Measurements from ENCODE around the gene SCNN1A.
"Not testable (repeated sequence)": the region's sequence is repeated elsewhere in the genome, so short reads cannot be mapped to it uniquely, and the experiment has no call there.

SCNN1A gene

DNA sequence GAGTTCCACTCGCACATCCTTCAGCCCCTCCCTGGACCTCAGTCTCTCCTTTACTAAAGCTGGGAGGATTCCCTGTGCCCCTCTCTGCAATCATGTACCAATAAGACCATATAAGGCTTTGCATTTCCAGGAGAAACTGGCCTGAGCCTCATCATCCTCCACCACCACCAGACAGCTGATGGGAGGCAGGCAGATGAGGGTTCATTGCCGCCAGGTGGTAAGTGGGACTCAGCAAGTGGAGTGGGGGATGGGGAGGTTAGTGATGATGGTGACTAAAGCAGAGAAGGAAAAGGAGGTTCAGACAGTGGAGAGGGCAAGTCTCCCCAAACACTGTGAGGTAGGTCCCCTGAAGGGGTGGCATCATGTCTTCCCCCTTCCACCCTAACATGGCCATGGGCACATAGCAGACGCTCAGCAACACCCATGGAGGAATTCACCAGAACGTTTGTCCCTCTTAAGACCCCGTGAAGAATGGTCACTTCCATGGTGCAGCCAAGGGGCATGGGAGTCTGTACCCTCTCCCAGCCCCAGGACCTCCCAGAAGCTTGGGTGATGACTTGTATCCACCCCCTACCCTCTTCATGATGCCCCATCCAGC, 29.0 kb downstream of the SCNN1A start:
- no peak for DNase-seq

DNA sequence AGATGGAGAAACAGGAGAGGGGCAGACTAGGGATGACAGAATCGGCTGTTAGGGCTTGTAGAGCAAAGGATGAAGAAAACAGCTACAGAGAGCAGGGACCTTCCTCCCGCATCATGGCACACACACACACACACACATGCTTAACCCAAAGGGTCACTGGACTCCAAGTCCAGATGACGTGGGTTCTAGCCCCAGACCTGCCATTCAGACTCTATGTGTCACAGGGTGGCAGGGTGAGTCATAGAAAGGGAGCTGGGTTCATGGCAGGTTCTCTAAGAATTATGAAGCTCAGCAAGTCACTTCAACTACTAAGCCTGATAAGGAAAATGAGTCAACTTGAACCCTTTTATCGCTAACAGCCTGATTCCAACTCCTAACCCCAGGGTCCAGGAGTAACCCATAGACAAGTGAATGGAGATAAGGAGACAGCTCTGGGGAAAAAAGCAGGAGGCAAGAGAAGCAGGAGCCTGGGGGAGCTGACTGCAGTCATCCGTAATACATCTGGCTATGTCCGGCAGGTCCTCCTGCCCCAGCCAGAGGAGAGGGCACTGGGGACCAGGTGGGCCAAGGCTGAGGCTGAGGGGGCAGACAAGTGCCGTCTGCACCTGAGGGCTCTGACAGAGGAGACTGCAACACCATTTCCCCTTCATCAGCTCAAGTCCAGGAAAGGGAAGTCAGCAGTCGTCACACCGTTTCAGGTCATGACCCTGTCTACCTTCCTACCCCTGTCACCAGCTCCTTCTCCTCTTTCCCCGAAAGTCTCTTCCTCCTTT, 29.9 kb downstream of the SCNN1A start:
- DNase-seq = peak; percentile 57

DNA sequence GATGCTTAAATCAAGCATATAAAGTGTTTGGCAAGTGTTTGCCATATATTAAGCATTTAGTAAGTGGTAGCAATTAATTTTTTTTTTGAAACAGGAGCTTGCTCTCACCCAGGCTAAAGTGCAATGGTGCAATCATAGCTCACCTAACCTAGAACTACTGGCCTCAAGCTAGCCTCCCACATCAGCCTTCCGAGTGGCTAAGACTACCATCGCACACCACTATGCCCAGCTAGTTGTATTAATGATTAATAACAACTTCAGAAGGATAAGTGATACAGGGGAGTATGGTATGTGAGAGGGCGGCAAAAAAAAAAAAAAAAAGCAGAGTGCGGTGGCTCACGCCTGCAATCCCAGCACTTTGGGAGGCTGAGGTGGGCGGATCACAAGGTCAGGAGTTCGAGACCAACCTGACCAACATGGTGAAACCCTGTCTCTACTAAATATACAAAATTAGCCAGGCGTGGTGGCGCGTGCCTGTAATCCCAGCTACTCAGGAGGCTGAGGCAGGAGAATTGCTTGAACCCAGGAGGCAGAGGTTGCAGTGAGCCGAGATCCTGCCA, 31.2 kb downstream of the SCNN1A start:
- not testable (repeated sequence) for DNase-seq

DNA sequence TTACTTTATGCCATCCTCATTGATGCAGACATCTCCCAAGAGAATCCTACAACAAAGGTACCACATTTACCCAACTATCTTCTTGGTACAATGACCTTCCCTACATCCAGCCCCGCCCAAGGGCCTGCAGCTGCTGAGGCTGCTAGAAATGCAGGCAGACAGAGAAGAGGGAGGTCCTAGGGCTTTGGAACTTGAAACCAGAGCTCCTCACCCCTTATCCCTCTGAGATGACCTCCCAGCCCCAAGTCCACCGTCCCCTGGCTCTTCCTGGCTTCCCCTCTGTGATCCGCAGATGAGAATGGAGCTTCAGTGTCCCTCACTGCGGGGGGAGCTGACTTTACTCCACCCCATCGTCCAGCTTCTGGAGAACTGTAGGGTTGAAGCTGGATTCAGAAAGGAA, 31.8 kb downstream of the SCNN1A start:
- no peak for DNase-seq

DNA sequence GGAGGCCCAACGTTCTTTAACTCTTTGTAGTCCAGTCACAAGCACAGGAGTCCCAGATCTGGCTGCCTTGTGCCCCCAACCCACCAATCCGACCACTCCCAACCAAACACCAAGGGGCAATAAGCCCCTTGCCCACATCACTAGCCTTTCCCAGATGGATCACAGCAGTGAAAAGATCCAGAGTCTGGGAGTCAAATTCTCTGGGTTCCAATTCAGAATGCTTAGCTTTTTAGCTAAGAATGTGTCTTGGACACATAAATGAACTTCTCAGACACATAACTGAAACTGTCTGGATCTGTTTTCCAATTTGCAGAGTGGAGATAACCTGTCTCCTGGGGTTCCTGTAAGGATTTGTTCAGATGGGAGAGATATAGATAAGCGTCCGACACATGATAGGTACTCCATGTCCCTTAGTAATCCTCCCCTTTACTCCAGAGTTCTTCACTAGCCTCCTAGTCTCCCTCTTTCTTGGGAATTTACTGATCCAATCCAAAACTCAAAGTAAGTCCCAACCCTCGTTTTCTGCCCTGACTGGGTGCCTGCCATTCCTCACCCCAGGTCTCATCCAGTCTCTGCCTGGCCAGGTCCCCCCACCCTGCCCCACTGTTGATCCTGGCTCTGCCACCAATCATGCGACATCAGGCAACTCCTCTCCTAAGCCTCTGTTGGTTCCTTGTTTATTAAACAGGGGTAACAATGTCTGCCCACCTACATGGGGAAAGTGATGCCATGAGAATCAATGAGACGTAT, 33.0 kb downstream of the SCNN1A start:
- DNase-seq = no peak

DNA sequence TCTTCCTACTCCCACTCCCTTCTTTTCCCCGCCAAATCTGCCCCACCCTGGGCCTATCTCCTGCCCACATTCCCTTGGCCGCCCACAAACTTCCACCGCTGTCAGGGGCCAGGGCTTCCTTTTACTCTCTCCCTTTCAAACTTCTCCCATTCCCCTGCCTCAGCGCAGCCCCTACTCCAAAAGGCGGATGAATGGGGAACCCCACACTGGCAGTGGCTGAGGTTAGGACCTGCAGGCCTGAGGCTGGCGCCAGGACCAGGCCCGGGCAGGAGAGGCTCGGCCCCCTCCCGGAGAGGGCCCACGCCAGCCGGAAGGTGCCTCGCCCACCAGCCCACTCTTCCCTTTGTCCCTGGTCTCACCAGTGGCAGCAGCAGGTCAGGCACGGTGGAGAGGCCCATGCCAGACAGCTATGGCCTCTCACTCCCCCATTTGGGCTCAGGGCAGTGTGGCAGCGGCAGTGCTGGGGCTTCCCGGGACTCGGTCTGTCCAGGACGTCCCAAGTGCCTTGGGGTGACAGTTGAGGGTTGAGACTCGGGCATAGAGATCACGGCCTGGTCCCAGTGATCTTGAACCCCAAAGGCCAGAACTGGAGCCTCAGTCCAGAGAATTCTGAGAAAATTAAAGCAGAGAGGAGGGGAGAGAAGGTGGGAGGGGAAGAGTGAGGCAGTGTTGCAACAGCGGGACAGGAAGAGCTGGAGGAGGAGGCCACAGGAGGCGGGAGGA, 33.8 kb downstream of the SCNN1A start, which contains the start of gene TNFRSF1A:
Gene TNFRSF1A, minus strand, starts transcription at position 660 of the 723 bp plus-strand sequence. Its CDS starts 262 bp downstream, at position 398.
- DNase-seq = peak; percentile 69

DNA sequence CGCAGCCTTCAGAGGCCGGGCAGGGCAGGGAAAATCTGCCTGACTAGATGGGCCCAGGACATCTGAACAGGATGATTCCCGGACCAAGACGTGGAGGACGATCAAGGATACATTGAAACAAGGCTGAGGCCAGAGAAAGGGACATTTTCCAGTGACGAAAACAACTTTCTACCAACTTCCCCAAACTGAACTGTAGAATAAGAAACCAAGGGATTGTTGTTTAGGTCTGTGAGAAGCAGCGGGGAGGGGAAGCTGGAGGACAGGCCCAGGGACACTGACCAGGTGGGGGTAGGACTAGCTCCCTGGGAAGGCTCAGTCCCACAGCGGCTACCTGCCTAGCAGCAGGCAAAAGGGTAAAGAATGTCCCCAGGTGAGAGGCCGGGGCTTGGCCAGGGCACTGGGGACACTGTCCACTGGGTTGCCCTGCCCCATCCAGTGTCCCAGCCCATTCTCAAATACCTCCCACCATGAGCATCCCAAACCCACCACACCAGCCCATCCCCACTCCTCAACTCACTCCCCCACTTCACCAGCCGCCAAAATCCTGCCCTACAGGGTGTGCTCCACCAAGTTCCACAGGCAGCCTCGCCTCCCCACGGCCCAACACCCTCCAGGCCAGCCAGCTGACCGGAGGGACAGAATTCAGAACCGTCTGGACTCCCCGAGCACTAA, 34.5 kb downstream of the SCNN1A start:
- no peak for DNase-seq

DNA sequence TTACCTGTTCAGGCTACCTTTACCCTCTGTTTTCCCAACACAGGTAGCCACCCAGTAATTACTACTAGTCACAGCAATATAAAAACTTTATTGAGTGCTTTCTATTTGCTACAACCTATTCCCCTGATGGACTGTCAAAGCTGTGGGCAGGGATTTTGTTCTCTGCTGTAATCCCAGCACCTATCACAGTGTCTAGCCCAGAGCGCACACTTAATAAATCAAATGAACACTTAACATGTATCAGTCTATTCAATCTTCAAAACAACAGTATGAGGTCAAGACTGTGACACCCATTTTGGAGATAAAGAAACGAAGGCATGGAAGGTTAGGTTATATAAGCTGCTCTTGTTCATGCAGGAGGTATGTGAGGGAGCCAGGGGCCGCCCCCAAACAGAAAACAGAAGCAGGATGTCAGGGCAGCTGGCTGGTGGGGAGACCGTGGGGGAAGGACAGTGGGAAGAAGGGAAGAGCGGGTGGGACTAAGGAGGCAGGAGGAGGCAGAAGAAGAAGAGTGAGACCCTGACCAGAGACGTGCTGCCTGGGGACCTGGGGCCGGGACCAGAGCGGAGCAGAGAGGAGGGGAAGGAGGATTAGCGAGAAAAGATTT, 35.2 kb downstream of the SCNN1A start:
- peak; percentile 43 for DNase-seq

DNA sequence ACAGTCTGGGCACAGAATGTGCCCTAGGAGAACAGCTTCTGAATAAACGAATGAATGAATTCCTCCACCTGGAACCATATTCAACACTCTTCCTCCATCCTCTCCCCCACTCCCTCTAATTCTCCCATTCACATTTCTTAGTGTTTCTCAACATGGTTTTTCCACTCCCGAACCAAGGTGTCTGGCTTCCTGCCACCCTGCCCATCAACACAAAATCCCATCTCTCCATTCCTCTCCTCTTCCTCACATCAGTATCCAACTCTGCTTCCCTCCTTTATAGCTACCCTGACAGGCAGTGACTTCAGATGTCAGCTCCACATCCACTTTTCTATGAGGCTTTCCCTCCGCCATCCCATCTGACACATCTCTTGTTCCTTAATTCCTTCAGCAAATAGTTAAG, 36.4 kb downstream of the SCNN1A start:
- no peak for DNase-seq

DNA sequence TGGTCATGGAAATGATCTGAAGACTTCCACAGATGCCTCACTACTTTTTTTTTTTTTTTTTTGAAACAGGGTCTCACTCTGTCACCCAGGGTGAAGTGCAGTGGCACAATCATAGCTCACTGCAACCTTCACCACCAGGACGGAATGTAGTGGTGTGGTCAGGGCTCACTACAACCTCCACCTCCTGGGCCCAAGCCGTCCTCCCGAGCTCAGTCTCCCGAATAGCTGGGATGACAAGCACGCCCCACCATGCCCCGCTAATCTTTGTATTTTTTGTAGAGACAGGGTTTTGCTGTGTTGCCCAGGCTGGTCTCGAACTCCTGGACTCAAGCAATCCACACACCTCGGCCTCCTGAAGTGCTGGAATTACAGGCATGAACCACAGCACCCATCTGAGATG, 36.8 kb downstream of the SCNN1A start:
- DNase-seq = not testable (repeated sequence)

DNA sequence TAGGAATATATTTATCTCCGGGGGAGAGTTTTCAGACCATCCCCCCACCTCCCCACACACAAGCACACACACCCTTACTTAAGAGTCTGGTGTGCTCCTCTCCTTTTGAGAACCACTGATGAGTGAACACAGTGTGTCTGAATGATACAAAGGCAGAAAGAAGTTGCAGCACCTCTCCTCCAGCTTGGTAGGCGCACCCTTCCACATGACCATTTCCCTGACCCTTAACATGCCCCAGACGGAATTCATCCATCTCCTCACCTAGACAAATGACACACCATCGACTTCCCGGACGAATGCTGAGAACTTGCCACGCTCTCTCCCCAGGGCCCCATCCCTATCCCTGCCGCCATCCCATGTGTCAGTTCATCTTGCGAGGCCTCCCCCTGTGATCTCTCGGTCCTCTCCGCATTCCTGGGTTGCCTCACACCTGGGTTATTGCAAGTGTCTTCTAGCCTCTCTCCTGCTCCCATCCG, 37.4 kb downstream of the SCNN1A start:
- DNase-seq = no peak

DNA sequence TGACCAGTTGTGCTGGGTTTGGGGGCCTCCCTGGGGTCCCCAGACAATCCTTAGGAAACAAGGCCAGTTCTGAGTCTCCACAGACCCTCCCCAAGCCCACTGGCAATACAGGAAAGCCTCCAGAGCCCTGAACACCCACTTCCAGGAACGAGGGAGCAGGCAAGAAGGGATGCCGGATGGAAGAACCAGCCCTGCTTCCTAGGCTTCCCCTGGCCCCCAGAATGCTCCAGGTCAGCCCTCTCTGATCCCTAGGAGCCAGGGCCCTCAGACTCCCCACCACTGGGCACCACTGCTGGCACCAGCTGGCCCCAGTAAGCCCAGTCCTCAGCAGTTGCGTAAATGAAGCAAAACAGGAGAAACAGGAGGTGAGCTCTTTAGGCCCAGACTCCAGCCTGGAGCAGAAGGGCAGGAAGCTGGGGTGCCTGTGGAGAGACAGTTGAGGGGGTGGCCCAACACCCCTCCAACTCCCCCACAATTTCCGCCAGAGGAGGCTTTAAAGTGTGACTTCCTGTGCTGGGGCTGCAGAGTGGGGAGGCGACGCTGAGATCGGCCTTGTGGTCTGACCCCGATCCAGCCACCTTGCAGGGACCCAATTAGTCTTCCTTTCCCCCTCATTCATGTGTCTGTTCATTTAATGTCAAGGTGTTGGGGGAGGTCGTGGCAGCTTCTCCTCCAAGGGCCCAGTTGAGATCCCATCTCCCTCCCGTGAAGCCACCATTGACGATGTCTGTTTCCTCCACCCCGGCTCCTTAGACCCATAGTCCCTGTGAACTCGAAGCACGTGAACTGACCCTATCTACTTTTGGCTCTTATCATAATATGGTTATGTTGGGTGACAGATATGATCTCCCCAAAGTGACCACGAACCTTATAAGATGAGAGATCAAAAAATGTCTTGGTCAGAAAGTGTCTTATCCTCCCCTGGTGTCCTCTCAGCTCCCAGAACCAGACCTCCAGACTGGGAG, 38.2 kb downstream of the SCNN1A start:
- DNase-seq = peak; percentile 75

DNA sequence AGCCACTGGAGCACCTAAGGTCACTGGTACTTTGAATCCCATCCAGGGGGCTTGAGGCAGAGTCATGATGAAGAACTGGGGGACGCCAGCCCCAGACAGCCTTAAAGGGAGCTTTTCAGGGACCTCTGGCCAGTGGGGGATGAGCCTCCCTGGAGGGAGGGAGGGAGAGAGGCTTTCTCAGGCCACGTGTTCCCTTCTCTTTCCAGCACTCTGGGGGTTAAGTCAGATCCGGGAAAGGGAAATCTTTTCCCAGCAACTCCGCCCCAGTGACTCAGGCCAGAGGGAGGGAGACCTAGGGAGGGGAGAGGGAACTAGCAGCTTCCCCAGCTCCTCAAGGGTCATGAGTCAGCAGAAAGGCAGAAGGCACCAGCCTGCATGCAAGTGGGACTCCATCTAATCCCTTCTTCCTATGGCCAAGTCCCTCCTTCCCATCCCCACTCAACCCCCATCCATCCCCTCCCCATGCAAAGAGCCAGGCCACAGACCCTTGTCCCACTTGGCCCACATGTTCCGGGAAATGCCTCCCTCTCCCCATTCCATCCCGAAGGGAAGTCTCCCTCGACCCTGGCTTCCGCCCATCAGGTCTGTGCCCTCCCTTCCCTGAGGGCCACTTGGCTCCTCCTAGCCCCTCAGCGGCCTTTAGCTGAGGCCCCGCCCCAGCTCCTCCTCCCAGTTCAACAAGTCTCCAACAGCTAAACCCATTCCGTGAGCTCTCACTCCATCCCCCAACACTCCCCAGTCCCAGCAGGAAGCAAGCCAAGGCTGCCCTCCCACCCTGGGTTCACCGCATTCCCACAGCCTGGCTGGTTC, 39.1 kb downstream of the SCNN1A start:
- DNase-seq = peak; percentile 65

DNA sequence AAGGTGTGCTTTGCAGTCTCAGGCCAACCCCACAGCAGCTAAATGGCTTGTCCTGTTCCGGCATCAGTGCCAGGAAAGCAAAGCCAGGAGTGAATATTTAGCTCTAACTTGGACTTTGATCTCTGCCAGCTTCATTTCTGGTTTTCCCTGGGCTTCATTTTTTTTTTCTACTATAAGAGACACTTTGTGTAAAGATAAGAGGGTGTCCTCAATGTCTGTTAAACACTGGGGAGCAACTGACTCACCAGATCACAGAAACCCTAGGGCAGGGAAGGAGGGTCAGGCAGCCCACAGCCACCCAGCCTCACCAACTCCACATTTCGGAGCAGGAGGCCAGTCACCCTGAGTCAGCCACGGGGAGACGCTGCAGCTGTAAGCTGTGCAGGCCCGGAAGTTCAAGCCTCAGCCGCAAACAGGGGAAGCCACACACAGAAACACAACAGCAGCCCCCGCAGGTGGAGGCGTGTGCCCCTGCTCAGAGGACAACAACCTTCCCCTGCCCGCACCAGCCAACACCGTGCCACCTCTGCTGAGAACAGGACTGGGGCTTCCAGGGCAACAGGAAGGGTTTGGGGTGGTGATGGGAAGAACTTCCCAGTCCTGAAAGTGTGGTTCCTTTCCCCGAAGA, 39.8 kb downstream of the SCNN1A start:
- DNase-seq = peak; percentile 93

DNA sequence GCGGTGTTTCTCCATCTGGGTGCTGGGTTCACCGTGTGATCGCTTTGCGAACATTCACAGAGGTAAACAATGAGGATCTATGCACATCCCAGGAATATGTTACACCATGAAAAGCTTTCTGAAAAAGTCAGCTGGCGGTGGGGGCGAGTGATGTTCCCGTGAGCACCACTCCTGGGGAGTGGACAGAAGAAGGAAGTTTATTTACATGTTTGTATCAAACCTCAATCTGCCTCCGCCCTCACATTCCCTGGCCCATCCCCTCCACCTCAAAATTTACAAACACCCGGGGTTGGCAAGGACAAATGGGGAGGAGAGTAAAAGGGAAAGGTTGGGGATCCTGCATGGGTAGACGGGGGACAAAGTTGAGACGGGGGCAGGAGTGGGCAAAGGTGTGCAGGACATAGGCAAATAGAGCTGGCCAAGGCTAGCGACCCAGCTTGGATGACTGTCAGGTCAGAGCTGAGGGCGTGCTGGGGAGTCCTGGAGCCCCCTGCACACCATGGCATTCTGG, 40.4 kb downstream of the SCNN1A start:
- DNase-seq = no peak

DNA sequence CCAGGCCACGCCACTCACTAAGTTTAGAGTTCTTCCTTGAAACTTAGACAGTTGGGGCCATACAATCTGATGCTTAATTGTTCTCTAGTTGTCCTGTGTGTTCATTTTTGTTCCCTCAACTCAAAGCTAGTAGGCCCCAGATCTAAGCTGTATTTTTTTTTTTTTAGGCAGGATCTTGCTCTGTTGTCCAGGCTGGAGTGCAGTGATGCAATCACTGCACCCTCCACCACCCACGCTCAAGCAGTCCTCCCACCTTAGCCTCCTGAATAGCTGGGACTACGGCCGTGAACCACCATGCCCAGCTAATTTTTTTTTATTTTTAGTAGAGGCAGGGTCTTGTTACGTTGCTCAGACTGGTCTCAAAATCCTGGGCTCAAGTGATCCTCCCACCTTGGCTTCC, 41.0 kb downstream of the SCNN1A start:
- no peak for DNase-seq

DNA sequence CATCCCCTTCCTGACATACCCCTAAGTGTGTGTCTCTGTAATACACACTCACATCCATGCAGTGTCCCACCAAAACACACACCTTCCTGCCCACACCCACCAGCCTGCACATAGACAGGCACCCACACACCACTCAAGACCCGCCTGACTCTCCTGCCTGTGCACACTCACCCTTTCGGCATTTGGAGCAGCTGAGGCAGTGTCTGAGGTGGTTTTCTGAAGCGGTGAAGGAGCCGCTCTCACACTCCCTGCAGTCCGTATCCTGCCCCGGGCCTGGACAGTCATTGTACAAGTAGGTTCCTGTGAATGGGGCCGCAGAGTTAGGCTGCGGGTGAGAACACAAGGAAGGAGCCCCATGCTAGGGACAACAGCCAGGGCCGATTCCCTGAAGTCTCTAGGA, 41.8 kb downstream of the SCNN1A start:
- DNase-seq = peak; percentile 41

DNA sequence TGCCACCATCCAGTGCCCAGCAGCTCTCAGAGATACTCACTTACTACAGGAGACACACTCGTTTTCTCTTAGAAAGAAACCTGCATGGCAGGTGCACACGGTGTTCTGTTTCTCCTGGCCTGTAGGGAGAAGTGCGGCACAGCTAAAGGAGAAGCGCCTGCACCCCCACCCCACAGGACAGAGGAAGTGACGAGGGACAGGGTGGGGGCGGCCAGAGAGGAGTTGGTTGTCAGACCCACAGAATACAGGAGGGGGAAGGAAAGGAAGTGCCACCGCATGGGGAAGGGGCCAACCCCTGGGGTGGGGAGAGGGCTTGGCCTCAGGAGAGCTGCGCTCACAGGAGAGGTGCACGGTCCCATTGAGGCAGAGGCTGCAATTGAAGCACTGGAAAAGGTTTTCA, 42.3 kb downstream of the SCNN1A start:
- DNase-seq = peak; percentile 37

DNA sequence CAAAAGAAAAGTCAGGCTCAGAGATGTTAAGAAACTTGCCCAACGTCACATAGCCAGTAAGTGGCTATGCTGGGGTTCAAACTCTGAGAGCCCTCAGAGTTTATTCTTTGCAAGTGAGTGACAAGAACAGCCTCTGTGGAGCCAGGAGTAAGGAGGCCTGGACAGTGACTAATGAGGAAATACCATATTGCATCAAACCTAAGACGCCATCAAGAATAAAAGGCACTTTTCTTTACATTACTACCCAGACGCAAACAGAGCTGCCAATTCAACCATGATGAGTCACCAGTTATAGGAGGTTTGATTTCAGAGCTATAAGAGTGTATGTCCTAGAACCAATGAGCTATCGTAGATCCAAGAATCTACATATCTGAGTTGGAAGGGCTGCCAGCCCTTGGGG, 42.9 kb downstream of the SCNN1A start:
- DNase-seq = no peak
